Parathyroid adenoma (tissue), 2 donors: ENCODE data around the gene ACTN4.

ENCODE experiments used
- H2AFZ ChIP-seq: fragments of 300-600 bp; sonication (generic); one replicate; pipeline ENCODE4 v1.7.0; 2017; ENCODE audit warnings: antibody characterized with exemption, mild to moderate bottlenecking
- H3K27ac ChIP-seq: fragments of 300-600 bp; sonication (generic); one replicate; pipeline ENCODE4 v1.7.0; 2017
- H3K27me3 ChIP-seq: fragments of 300-600 bp; sonication (generic); one replicate; pipeline ENCODE4 v1.7.0; 2017; ENCODE audit warnings: low read length; ENCODE audit not compliant: control insufficient read depth, insufficient read depth
- H3K36me3 ChIP-seq: fragments of 300-600 bp; sonication (generic); one replicate; pipeline ENCODE4 v1.7.0; 2017; ENCODE audit warnings: low read length; ENCODE audit not compliant: control insufficient read depth, insufficient read depth
- H3K4me1 ChIP-seq: fragments of 300-600 bp; sonication (generic); one replicate; pipeline ENCODE4 v1.7.0; 2017; ENCODE audit warnings: control low read depth
- H3K4me2 ChIP-seq: fragments of 300-600 bp; sonication (generic); one replicate; pipeline ENCODE4 v1.7.0; 2017; ENCODE audit warnings: low read length
- H3K4me3 ChIP-seq: fragments of 300-600 bp; sonication (generic); one replicate; pipeline ENCODE4 v1.7.0; 2017; ENCODE audit warnings: low read depth, low read length
- H3K79me2 ChIP-seq: fragments of 300-600 bp; sonication (generic); one replicate; pipeline ENCODE4 v1.7.0; 2017; ENCODE audit warnings: control low read depth
- H3K9ac ChIP-seq: fragments of 300-600 bp; sonication (generic); one replicate; pipeline ENCODE4 v1.7.0; 2017; ENCODE audit warnings: mild to moderate bottlenecking
- H3K9me3 ChIP-seq: fragments of 300-600 bp; sonication (generic); one replicate; pipeline ENCODE4 v1.7.0; 2017; ENCODE audit warnings: low read length; ENCODE audit not compliant: control insufficient read depth
- TF ChIP-seq, protein P1 (sequence below): fragments of 300-600 bp; sonication (generic); IDR thresholded peaks from one replicate; pipeline ENCODE4 v1.7.0; 2017; ENCODE audit warnings: antibody characterized with exemption, mild to moderate bottlenecking
- donor health status: primary hyperparathyroidism.

Gene ACTN4

DNA sequence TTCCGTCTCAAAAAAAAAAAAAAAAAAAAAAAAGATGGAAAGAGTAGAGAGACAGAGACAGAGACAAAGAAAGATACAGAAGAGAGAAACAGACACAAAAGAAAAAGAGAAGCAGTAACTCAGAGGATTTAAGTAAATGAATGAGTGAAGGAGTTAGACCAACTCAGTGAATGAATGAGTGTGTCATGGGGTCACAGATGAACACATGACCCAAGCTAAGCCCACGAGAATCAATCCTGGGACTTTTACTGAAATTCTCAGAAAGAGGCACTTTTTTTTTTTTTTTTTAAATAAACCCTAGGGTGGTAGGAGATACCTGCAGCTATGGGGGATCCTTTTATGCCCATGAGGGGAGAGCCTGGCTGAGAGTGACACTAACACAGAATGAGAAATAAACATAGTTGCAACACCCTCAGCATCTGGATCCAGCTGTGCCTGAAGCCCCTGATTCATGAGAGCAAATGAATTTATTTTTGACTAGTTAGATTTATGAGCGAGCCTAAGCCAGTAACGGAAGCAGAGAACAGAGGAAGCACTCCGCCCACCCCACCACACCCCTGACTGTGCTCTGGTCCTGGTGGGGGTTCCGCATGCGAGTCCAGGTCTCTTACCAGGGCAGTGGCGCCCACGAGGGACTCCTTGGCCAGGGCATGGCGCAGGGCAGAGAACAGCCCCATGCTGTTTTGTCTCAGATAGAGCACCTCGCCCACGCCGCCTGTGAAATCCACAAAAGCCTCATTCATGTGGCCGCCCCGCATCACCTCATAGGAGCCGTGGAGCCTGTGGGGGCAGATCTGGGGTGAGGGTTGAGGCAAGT lies 92.2 kb downstream of the ACTN4 start:
- Histone ChIP-seq H3K27ac (no peak overlapping the region), H3K27me3 (no peaks in the 10 kb centered on the region), H2AFZ (no peak overlapping the region), H3K4me3 (no peak overlapping the region), H3K9ac (no peak overlapping the region), H3K4me1 (peaks cover 3% of the 10 kb centered on the region), H3K9me3 (no peaks in the 10 kb centered on the region), H3K79me2 (no peaks in the 10 kb centered on the region), H3K4me2 (no peak overlapping the region), H3K36me3 (no peaks in the 10 kb centered on the region)
- TF ChIP-seq, protein P1, sequence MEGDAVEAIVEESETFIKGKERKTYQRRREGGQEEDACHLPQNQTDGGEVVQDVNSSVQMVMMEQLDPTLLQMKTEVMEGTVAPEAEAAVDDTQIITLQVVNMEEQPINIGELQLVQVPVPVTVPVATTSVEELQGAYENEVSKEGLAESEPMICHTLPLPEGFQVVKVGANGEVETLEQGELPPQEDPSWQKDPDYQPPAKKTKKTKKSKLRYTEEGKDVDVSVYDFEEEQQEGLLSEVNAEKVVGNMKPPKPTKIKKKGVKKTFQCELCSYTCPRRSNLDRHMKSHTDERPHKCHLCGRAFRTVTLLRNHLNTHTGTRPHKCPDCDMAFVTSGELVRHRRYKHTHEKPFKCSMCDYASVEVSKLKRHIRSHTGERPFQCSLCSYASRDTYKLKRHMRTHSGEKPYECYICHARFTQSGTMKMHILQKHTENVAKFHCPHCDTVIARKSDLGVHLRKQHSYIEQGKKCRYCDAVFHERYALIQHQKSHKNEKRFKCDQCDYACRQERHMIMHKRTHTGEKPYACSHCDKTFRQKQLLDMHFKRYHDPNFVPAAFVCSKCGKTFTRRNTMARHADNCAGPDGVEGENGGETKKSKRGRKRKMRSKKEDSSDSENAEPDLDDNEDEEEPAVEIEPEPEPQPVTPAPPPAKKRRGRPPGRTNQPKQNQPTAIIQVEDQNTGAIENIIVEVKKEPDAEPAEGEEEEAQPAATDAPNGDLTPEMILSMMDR: no peak

DNA sequence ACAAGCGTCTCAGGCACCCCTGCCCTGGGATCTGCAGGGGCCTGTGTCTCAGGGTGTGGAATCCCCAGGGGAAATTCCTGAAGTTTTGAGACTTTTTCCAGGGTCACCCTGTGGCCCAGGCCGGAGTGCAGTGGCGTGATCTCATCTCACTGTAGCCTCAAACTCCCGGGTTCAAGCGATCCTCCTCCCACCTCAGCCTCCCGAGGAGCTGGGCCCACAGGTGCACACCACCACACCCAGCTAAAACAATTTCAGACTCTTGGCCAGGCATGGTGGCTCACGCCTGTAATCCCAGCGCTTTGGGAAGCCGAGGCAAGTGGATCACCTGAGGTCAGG lies 92.8 kb downstream of the ACTN4 start:
- Histone ChIP-seq H2AFZ (no peak overlapping the region), H3K27ac (no peak overlapping the region), H3K36me3 (no peaks in the 10 kb centered on the region), H3K4me2 (no peak overlapping the region), H3K9me3 (no peaks in the 10 kb centered on the region), H3K4me1 (no peaks in the 10 kb centered on the region), H3K27me3 (no peaks in the 10 kb centered on the region), H3K4me3 (no peak overlapping the region), H3K79me2 (no peaks in the 10 kb centered on the region), H3K9ac (no peak overlapping the region)
- TF ChIP-seq, protein P1: no peak

DNA sequence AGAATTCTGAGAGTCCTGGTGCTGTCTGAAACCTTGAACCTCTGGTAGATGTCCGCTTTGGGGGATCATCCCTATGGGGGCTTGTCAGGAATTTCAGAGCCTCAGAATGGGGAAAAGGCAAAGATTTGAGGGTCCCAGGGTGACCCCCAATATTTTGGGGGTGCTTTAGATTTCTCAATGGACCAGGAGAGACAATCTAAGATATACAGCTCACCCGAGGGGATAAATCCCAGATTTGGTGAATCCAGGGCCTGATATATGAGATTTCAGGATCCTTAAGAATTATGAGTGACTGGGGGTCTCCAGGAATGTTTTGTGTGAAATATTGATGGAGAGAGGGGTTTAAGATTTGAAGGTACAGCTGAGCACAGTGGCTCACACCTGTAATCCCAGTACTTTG lies 93.5 kb downstream of the ACTN4 start:
- Histone ChIP-seq H3K27me3 (no peaks in the 10 kb centered on the region), H3K27ac (no peak overlapping the region), H3K4me2 (no peak overlapping the region), H2AFZ (no peak overlapping the region), H3K9ac (no peak overlapping the region), H3K4me1 (no peaks in the 10 kb centered on the region), H3K9me3 (no peaks in the 10 kb centered on the region), H3K36me3 (no peaks in the 10 kb centered on the region), H3K4me3 (no peak overlapping the region), H3K79me2 (no peaks in the 10 kb centered on the region)
- TF ChIP-seq, protein P1: no peak

DNA sequence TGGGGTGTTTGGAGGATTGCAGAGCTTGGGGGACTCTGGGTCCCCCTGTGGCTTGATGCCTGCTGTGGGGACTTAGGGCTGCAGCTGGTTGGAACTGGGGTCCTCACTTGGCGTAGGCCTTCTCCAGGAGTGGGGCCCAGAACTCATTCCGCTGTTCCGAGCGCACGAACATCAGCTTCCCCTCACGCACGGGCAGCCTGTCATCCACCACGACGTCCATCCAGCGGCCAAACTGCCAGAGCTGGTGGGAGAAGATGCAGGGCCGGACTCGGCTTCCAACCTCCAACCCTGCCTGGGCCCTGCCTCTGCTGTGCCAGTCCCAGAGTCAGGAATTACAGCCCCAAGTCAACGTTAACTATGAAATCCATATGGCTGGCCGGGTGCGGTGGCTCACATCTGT lies 94.2 kb downstream of the ACTN4 start:
- Histone ChIP-seq H3K4me3 (no peak overlapping the region), H2AFZ (no peak overlapping the region), H3K27me3 (no peaks in the 10 kb centered on the region), H3K9me3 (no peaks in the 10 kb centered on the region), H3K9ac (no peak overlapping the region), H3K36me3 (no peaks in the 10 kb centered on the region), H3K4me2 (no peak overlapping the region), H3K79me2 (no peaks in the 10 kb centered on the region), H3K27ac (no peak overlapping the region), H3K4me1 (no peaks in the 10 kb centered on the region)
- TF ChIP-seq, protein P1: no peak

DNA sequence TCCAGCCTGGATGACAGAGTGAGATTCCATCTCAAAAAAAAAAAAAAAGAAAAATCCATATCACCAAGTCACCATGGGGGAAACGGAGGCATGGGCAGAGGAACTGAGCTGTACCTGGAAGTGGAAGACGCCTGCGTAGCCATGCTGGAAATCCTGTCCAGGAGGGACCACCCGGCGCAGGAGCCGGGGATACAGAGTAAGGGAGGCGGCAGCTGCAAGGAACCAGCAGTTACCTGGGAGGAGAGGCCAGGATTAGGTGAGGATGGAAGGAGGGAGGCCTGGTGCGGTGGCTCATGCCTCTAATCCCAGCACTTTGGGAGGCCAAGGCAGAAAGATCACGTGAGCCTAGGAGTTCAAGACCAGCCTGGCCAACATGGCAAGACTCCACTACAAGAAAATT lies 94.8 kb downstream of the ACTN4 start:
- H3K4me1 ChIP-seq: no peaks in the 10 kb centered on the region
- no peak overlapping the region for H2AFZ ChIP-seq
- H3K4me3 ChIP-seq: no peak overlapping the region
- H3K27me3 ChIP-seq: no peaks in the 10 kb centered on the region
- no peak overlapping the region for H3K4me2 ChIP-seq
- TF ChIP-seq, protein P1: no peak
- H3K79me2 ChIP-seq: no peaks in the 10 kb centered on the region
- no peaks in the 10 kb centered on the region for H3K9me3 ChIP-seq
- no peaks in the 10 kb centered on the region for H3K36me3 ChIP-seq
- H3K27ac ChIP-seq: no peak overlapping the region
- no peak overlapping the region for H3K9ac ChIP-seq
